Sigmoid colon (tissue), 4 donors: ENCODE results near the gene CCDC148.

Source experiments
- EP300 ChIP-seq, 4 donors: sonication (generic); formaldehyde crosslinking; IDR thresholded peaks; one replicate each; pipeline ENCODE4 v1.6.1; 2017; ENCODE audit warnings: antibody characterized with exemption in 4 of 4
- POLR2A ChIP-seq, 2 donors: fragments of 450-650 bp; IDR thresholded peaks; one replicate each; pipeline ENCODE4 v1.6.1; 2016; ENCODE audit warnings: antibody characterized with exemption in 2 of 2, mild to moderate bottlenecking in 2 of 2, moderate library complexity in 2 of 2
- TF ChIP-seq, protein P1 (sequence below), 4 experiments: fragments of 450-650 bp in 3 of 4; fragments of 200-600 bp in 1 of 4; IDR thresholded peaks; one replicate each; pipeline ENCODE4 v1.5.1; 2016 to 2019; ENCODE audit warnings: antibody characterized with exemption in 4 of 4, mild to moderate bottlenecking in 3 of 4, moderate library complexity in 2 of 4

DNA sequence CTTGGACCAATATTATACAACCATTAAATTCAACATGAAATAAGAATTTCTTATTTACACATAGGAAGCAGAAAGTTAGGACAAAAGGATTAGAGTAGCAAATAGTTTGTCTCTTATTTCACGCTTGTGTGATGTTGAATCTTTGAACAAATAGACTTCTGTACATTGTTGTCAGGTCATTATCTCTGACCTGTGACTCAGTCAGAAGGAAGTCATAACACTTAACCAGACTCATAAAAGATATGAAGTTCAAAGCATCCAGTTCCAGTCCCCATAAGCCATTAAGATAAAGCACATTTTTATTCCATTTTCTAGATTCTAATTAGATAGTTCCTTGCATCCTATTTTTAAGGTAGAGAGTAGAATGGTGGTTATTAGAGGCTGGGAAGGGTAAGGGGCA lies 224.1 kb downstream of the CCDC148 start:
- TF ChIP-seq, protein P1, sequence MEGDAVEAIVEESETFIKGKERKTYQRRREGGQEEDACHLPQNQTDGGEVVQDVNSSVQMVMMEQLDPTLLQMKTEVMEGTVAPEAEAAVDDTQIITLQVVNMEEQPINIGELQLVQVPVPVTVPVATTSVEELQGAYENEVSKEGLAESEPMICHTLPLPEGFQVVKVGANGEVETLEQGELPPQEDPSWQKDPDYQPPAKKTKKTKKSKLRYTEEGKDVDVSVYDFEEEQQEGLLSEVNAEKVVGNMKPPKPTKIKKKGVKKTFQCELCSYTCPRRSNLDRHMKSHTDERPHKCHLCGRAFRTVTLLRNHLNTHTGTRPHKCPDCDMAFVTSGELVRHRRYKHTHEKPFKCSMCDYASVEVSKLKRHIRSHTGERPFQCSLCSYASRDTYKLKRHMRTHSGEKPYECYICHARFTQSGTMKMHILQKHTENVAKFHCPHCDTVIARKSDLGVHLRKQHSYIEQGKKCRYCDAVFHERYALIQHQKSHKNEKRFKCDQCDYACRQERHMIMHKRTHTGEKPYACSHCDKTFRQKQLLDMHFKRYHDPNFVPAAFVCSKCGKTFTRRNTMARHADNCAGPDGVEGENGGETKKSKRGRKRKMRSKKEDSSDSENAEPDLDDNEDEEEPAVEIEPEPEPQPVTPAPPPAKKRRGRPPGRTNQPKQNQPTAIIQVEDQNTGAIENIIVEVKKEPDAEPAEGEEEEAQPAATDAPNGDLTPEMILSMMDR (IDR thresholded peaks at IDR 0.05), result no peak
- TF ChIP-seq POLR2A (IDR thresholded peaks at IDR 0.05), result no peak
- no peak for TF ChIP-seq EP300 (IDR thresholded peaks at IDR 0.05)
